CD4-positive, CD25-positive, alpha-beta regulatory T cell (primary cell): Measurements from ENCODE around the gene MADD. TPM values are rescaled to one million over a fixed set of nuclear protein-coding genes. Genes with fewer than 3 reads are reported as not detected.

Experiments used
- ATAC-seq, 2 donors: fragments of 150-1000 bp; cut with Tn5 transposase; one replicate each; pipeline ENCODE4 v1.10.0; 2021; ENCODE audit warnings: low read depth in 2 of 2, moderate number of reproducible peaks in 2 of 2, moderate library complexity in 1 of 2
- DNase-seq, 3 donors: peaks; one replicate each; pipeline versions ENCODE4 v3.0.0 to v3.0.0-alpha.2; 2012 to 2022; ENCODE audit warnings: mixed read lengths in 1 of 3
- H3K27ac ChIP-seq: one replicate; pipeline ENCODE4 v1.7.0; 2013; ENCODE audit warnings: mild to moderate bottlenecking, low read length; ENCODE audit not compliant: insufficient read depth, poor library complexity, severe bottlenecking
- H3K27me3 ChIP-seq: one replicate; pipeline ENCODE4 v1.7.0; 2013; ENCODE audit warnings: low read length; ENCODE audit not compliant: control insufficient read depth, insufficient read depth
- H3K36me3 ChIP-seq: one replicate; pipeline ENCODE4 v1.7.0; 2013; ENCODE audit warnings: mild to moderate bottlenecking, low read length, moderate library complexity; ENCODE audit not compliant: control insufficient read depth, insufficient read depth
- H3K4me1 ChIP-seq: 2 replicates; pipeline ENCODE4 v1.7.0; 2013; ENCODE audit warnings: mild to moderate bottlenecking, low read length; ENCODE audit not compliant: insufficient read depth, control insufficient read depth, poor library complexity, severe bottlenecking
- H3K4me3 ChIP-seq: one replicate; pipeline ENCODE4 v1.7.0; 2013; ENCODE audit warnings: low read depth, mild to moderate bottlenecking, low read length, moderate library complexity
- H3K9me3 ChIP-seq, 2 experiments: 1 replicate in 1 of 2; 2 replicates in 1 of 2; pipeline ENCODE4 v1.7.0; 2013; ENCODE audit warnings: low read length in 2 of 2, mild to moderate bottlenecking in 1 of 2, moderate library complexity in 1 of 2; ENCODE audit not compliant: control insufficient read depth in 2 of 2
- H3K27ac Mint-ChIP-seq, 3 donors: one replicate each; pipeline ENCODE4 v1.8.0; 2020 to 2022; ENCODE audit warnings: mild to moderate bottlenecking in 3 of 3, mixed read lengths in 3 of 3, moderate library complexity in 2 of 3
- H3K27me3 Mint-ChIP-seq: one replicate; pipeline ENCODE4 v1.8.0; 2022; ENCODE audit warnings: mild to moderate bottlenecking, mixed read lengths
- H3K36me3 Mint-ChIP-seq: one replicate; pipeline ENCODE4 v1.8.0; 2020; ENCODE audit warnings: mixed read lengths
- H3K4me1 Mint-ChIP-seq, 4 donors: one replicate each; pipeline ENCODE4 v1.8.0; 2020 to 2022; ENCODE audit warnings: mixed read lengths in 4 of 4, mild to moderate bottlenecking in 1 of 4
- H3K4me3 Mint-ChIP-seq, 4 donors: one replicate each; pipeline ENCODE4 v1.8.0; 2020 to 2022; ENCODE audit warnings: mild to moderate bottlenecking in 4 of 4, mixed read lengths in 4 of 4, moderate library complexity in 3 of 4
- H3K9me3 Mint-ChIP-seq, 7 donors: one replicate each; pipeline ENCODE4 v1.8.0; 2020 to 2022; ENCODE audit warnings: mixed read lengths in 7 of 7, mild to moderate bottlenecking in 3 of 7, moderate library complexity in 2 of 7
- polyA plus RNA-seq, 4 donors: library from polyadenylated mRNA; unstranded; fragments of 300-500 nt; fragmentation: Illumina TruSeq; gene quantifications; one replicate each; pipeline ENCODE4 v1.2.3, GENCODE V29; 2021
- total RNA-seq: library from RNA; stranded (reverse); gene quantifications from one replicate; pipeline ENCODE4 v1.2.3, GENCODE V29; 2022

The MADD gene
- total and polyA plus RNA-seq, 5 donors from 2014 or later: 17.8 to 179 (median 25.5) TPM

DNA sequence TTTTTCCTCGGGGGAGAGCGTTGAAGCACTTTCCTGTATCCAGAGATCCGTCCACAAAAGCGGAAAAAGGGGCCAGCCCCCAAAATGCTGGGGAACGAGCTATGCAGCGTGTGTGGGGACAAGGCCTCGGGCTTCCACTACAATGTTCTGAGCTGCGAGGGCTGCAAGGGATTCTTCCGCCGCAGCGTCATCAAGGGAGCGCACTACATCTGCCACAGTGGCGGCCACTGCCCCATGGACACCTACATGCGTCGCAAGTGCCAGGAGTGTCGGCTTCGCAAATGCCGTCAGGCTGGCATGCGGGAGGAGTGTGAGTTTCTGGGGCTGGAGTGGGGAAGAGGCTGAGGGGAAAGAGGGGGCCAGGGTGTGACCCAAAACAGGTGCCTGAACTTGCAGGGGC, 9.6 kb upstream of the MADD start:
- no peaks in the 10 kb centered on the region for H3K9me3 ChIP-seq
- Mint-ChIP-seq H3K9me3 (no peaks in the 10 kb centered on the region), H3K4me1 (peaks cover 3 to 22% (median 11%) of the 10 kb centered on the region in 4 donors), H3K27ac (peak overlapping the region in 1 of 3 donors; percentile 63), H3K36me3 (no peaks in the 10 kb centered on the region), H3K27me3 (no peaks in the 10 kb centered on the region), H3K4me3 (no peak overlapping the region)
- ATAC-seq: no peak
- no peaks in the 10 kb centered on the region for H3K27me3 ChIP-seq
- no peak for DNase-seq
- H3K4me3 ChIP-seq: no peak overlapping the region
- peaks cover 5% of the 10 kb centered on the region for H3K4me1 ChIP-seq
- no peak overlapping the region for H3K27ac ChIP-seq
- H3K36me3 ChIP-seq: no peaks in the 10 kb centered on the region

- peaks cover 10% of the 10 kb centered on the region for H3K4me1 ChIP-seq
- DNase-seq (no peak), ATAC-seq (no peak)
- no peaks in the 10 kb centered on the region for H3K36me3 Mint-ChIP-seq
- no peaks in the 10 kb centered on the region for H3K9me3 ChIP-seq
- H3K27ac ChIP-seq: no peak overlapping the region
- H3K27me3 ChIP-seq: no peaks in the 10 kb centered on the region
- H3K27me3 Mint-ChIP-seq: no peaks in the 10 kb centered on the region
- H3K9me3 Mint-ChIP-seq: no peaks in the 10 kb centered on the region
- peaks cover 3 to 30% (median 13%) of the 10 kb centered on the region in 4 donors for H3K4me1 Mint-ChIP-seq
- H3K36me3 ChIP-seq: no peaks in the 10 kb centered on the region
- peak overlapping the region in 1 of 3 donors; percentile 9 for H3K27ac Mint-ChIP-seq
- no peak overlapping the region for H3K4me3 Mint-ChIP-seq
- H3K4me3 ChIP-seq: no peak overlapping the region
Observed at GRCh38 chr11:47261291-47261800, 8.6 kb upstream of the MADD start.

DNA sequence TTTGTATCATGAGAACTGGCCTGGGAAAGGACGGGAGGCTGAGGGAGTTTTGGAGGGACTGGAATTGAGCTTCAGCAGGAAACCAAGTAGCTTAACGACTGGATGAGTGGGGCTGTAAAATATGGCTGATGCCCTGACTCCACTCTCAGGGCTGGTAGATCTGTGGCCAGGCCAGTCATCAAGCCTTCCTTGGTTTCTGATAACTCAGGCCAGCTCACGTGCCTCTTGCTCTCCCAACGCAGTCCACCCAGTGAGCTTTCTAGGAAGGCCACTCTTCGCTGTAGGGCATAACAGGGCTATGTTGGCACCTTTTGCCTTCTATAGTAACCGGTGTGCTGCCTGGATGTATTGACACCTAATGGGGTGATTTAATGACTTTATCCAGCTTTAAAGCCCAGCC, 5.8 kb upstream of the MADD start:
- no peak for ATAC-seq
- H3K27ac Mint-ChIP-seq: peak overlapping the region in 2 of 3 donors; percentile 27 to 91
- peaks cover 23% of the 10 kb centered on the region for H3K4me1 ChIP-seq
- no peaks in the 10 kb centered on the region for H3K36me3 Mint-ChIP-seq
- peaks cover 3% of the 10 kb centered on the region for H3K27me3 Mint-ChIP-seq
- no peak overlapping the region for H3K27ac ChIP-seq
- no peak overlapping the region for H3K4me3 ChIP-seq
- no peak overlapping the region for H3K4me3 Mint-ChIP-seq
- peaks cover 3 to 45% (median 24%) of the 10 kb centered on the region in 4 donors for H3K4me1 Mint-ChIP-seq
- no peaks in the 10 kb centered on the region for H3K9me3 Mint-ChIP-seq
- DNase-seq: no peak
- no peaks in the 10 kb centered on the region for H3K9me3 ChIP-seq
- H3K27me3 ChIP-seq: no peaks in the 10 kb centered on the region
- H3K36me3 ChIP-seq: no peaks in the 10 kb centered on the region

GRCh38 chr11:47264521-47264920, 5.4 kb upstream of the MADD start:
- H3K4me1 Mint-ChIP-seq: peaks cover 0 to 43% (median 21%) of the 10 kb centered on the region in 4 donors
- DNase-seq (no peak), ATAC-seq (no peak)
- H3K4me3 ChIP-seq: no peak overlapping the region
- H3K27me3 Mint-ChIP-seq: peaks cover 5% of the 10 kb centered on the region
- H3K27ac ChIP-seq: no peak overlapping the region
- no peaks in the 10 kb centered on the region for H3K27me3 ChIP-seq
- no peaks in the 10 kb centered on the region for H3K36me3 Mint-ChIP-seq
- H3K9me3 Mint-ChIP-seq: no peaks in the 10 kb centered on the region
- no peaks in the 10 kb centered on the region for H3K9me3 ChIP-seq
- peak overlapping the region; percentile 27 to 91 (median 79) for H3K27ac Mint-ChIP-seq
- no peaks in the 10 kb centered on the region for H3K36me3 ChIP-seq
- peak overlapping the region in 1 of 4 donors; percentile 32 for H3K4me3 Mint-ChIP-seq
- peaks cover 25% of the 10 kb centered on the region for H3K4me1 ChIP-seq

DNA sequence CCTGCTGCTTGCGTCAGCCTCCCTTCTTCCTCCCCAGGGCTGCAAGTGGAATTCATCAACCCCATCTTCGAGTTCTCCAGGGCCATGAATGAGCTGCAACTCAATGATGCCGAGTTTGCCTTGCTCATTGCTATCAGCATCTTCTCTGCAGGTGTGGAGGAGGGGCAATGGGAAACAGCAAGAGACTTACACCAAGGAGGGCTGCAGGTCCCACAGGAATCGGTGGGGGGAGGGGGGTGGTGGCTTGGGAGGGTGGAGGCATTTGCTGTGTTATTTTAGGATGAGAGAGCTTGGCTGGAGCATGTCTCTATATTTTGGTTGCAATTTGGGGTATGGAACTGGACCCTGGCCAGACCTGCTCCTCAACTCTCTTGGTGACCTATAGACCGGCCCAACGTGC, 2.1 kb upstream of the MADD start:
- H3K27me3 Mint-ChIP-seq: peaks cover 5% of the 10 kb centered on the region
- H3K4me3 Mint-ChIP-seq: peak overlapping the region; percentile 37 to 98 (median 92)
- H3K9me3 ChIP-seq: no peaks in the 10 kb centered on the region
- H3K36me3 ChIP-seq: no peaks in the 10 kb centered on the region
- no peaks in the 10 kb centered on the region for H3K27me3 ChIP-seq
- no peak for DNase-seq
- H3K27ac ChIP-seq: no peak overlapping the region
- H3K36me3 Mint-ChIP-seq: no peaks in the 10 kb centered on the region
- H3K9me3 Mint-ChIP-seq: no peaks in the 10 kb centered on the region
- peaks cover 17 to 62% (median 42%) of the 10 kb centered on the region in 4 donors for H3K4me1 Mint-ChIP-seq
- peak overlapping the region; percentile 93 to 98 (median 97) for H3K27ac Mint-ChIP-seq
- H3K4me1 ChIP-seq: peaks cover 45% of the 10 kb centered on the region
- ATAC-seq: no peak
- peak overlapping the region; percentile 83 for H3K4me3 ChIP-seq

- Histone ChIP-seq H3K27me3 (no peaks in the 10 kb centered on the region), H3K4me1 (peaks cover 46% of the 10 kb centered on the region), H3K4me3 (peak overlapping the region; percentile 83), H3K36me3 (peaks cover under 1% of the 10 kb centered on the region), H3K27ac (peak overlapping the region; percentile 94), H3K9me3 (no peaks in the 10 kb centered on the region)
- H3K36me3 Mint-ChIP-seq: no peaks in the 10 kb centered on the region
- H3K4me3 Mint-ChIP-seq: peak overlapping the region; percentile 89 to 98 (median 94)
- peaks cover 20 to 66% (median 46%) of the 10 kb centered on the region in 4 donors for H3K4me1 Mint-ChIP-seq
- ATAC-seq (no peak), DNase-seq (no peak)
- peak overlapping the region; percentile 93 to 98 (median 97) for H3K27ac Mint-ChIP-seq
- H3K27me3 Mint-ChIP-seq: peaks cover 5% of the 10 kb centered on the region
- H3K9me3 Mint-ChIP-seq: no peaks in the 10 kb centered on the region
Observed at GRCh38 chr11:47268448-47269001, 1.4 kb upstream of the MADD start.

- DNase-seq (peak; percentile 77 to 95 (median 88)), ATAC-seq (peak; percentile 60 to 61)
- Histone ChIP-seq H3K36me3 (peaks cover 7% of the 10 kb centered on the region), H3K27me3 (no peaks in the 10 kb centered on the region), H3K4me3 (peak overlapping the region; percentile 83), H3K27ac (peak overlapping the region; percentile 94), H3K4me1 (peaks cover 46% of the 10 kb centered on the region), H3K9me3 (no peaks in the 10 kb centered on the region)
- Mint-ChIP-seq H3K36me3 (peaks cover under 1% of the 10 kb centered on the region), H3K4me3 (peak overlapping the region; percentile 89 to 98 (median 94)), H3K9me3 (no peaks in the 10 kb centered on the region), H3K27ac (peak overlapping the region; percentile 93 to 98 (median 97)), H3K4me1 (peaks cover 24 to 69% (median 46%) of the 10 kb centered on the region in 4 donors), H3K27me3 (peaks cover 5% of the 10 kb centered on the region)
Observed at GRCh38 chr11:47269002-47269828, 718 bp upstream of the MADD start.
